Heart right ventricle (tissue), 16 donors: Measurements from ENCODE around the gene MBD2. TPM values are rescaled to one million over a fixed set of nuclear protein-coding genes. Genes with fewer than 3 reads are reported as not detected.

ENCODE experiments used
- ATAC-seq, 8 donors: fragments of 200-7000 bp; cut with Tn5 transposase; one replicate each; pipeline ENCODE4 v1.9.1; 2020; ENCODE audit warnings: mild to moderate bottlenecking in 8 of 8, moderate library complexity in 8 of 8, moderate number of reproducible peaks in 1 of 8
- DNase-seq, 2 donors: peaks; one replicate each; pipeline ENCODE4 v3.0.0-alpha.2; 2020
- H3K27ac ChIP-seq, 10 donors: fragments of 200-600 bp; sonication (generic) in 2 of 10; one replicate each; pipeline versions ENCODE4 v1.5.0 to v1.8.0; 2020 to 2022; ENCODE audit warnings: mild to moderate bottlenecking in 3 of 10
- H3K27me3 ChIP-seq, 7 donors: fragments of 200-600 bp; one replicate each; pipeline ENCODE4 v1.8.0; 2021 to 2022; ENCODE audit warnings: mild to moderate bottlenecking in 2 of 7
- H3K36me3 ChIP-seq, 9 donors: fragments of 200-600 bp; sonication (generic) in 1 of 9; one replicate each; pipeline versions ENCODE4 v1.5.0 to v1.8.0; 2020 to 2022; ENCODE audit warnings: mild to moderate bottlenecking in 2 of 9
- H3K4me1 ChIP-seq, 9 donors: fragments of 200-600 bp; sonication (generic) in 1 of 9; one replicate each; pipeline versions ENCODE4 v1.5.0 to v1.8.0; 2020 to 2022; ENCODE audit warnings: mild to moderate bottlenecking in 4 of 9
- H3K4me3 ChIP-seq, 10 donors: fragments of 200-600 bp; sonication (generic) in 2 of 10; one replicate each; pipeline versions ENCODE4 v1.5.0 to v1.8.0; 2020 to 2022; ENCODE audit warnings: mild to moderate bottlenecking in 7 of 10, moderate library complexity in 2 of 10
- H3K9me3 ChIP-seq, 11 donors: fragments of 200-600 bp in 10 of 11; sonication (generic) in 2 of 11; one replicate each; pipeline versions ENCODE4 v1.5.0 to v1.8.0; 2013 to 2022; ENCODE audit warnings: mild to moderate bottlenecking in 2 of 11, control low read depth in 1 of 11, moderate library complexity in 1 of 11
- CTCF ChIP-seq, 9 donors: fragments of 200-600 bp; sonication (generic) in 2 of 9; IDR thresholded peaks; one replicate each; pipeline versions ENCODE4 v1.5.0 to v1.8.0; 2021 to 2022; ENCODE audit warnings: antibody characterized with exemption in 9 of 9, mild to moderate bottlenecking in 5 of 9, moderate library complexity in 1 of 9
- WGBS, 2 donors: extraction: QIAGEN DNeasy Blood & Tissue Kit; methylation state at CpG; one replicate each; pipeline ENCODE4 v1.1.7; 2013; ENCODE audit warnings: inconsistent platforms in 1 of 2; 5-methylcytosine and 5-hydroxymethylcytosine counted together
- intact Hi-C, 10 donors: fragments of 100-400 bp; cut with DNase I; formaldehyde crosslinking; loops; one replicate each; pipeline versions ENCODE4 v1.11.1 to v1.14.2; 2022
- polyA plus RNA-seq, 2 donors: library from polyadenylated mRNA; stranded (reverse); fragments of 200-250 nt; gene quantifications; one replicate each; pipeline ENCODE4 v1.2.3, GENCODE V29; 2013
- total RNA-seq, 10 donors: library from RNA; stranded (reverse); fragmentation: NEBNext Ultra II Directional in 3 of 10; extraction: Animal tissue kit (Norgen Biotek cat#: 25700) in 3 of 10; gene quantifications; one replicate each; pipeline versions ENCODE4 v1.2.1 to v1.2.4, GENCODE V29; 2021 to 2023
- donor health status: Arrhythmogenic right ventricular cardiomyopathy.
- donor health status: ischemic (EF 13 %, LVEDD 7.1; RV severe dilation, severe dysfunction).
- donor health status: healthy with polysubstance abuse.
- donor health status: DM: no; HTN: yes; CAD: no.
- donor health status: DM: no; HTN: no; CAD: no.
- donor health status: ischemic (EF 25% LVEDD 6.9; RV normal size, moderate dysfunction).
- donor health status: ischemic (EF 25% LVEDD 5.7; RV mildly dilated, moderate dysfunction).
- donor health status: healthy.
- donor health status: DM: yes; HTN: yes; CAD: no.
- donor health status: Ischemic cardiomyopathy.
- donor health status: ischemic (EF 35%, LVEDD 5.7; RV mildly dilated, moderate dysfunction).
- donor health status: nonischemic (EF 11% LVEDD 7.7; RV severe dilation, severe dysfunction).
- donor health status: DM: yes; HTN: yes; CAD: no.
- donor health status: PGD.
- donor health status: ischemic (EF 29% LVEDD 5.4; RV normal size, mild dysfunction).
- donor health status: nonischemic (EF 23%, LVEDD 6.1; RV moderate dilation, normal function).

Gene MBD2
- total and polyA plus RNA-seq, 12 donors: 19.6 to 61.3 (median 41.5) TPM

GRCh38 chr18:54163453-54163852 lies 61.0 kb downstream of the MBD2 start:
- Histone ChIP-seq H3K9me3 (no peaks in the 10 kb centered on the region), H3K27ac (no peak overlapping the region), H3K4me3 (no peak overlapping the region), H3K27me3 (no peaks in the 10 kb centered on the region), H3K4me1 (peaks cover 0 to 18% (median 0%) of the 10 kb centered on the region in 9 donors), H3K36me3 (peaks cover 0 to 86% (median 43%) of the 10 kb centered on the region in 9 donors)
- WGBS, 2 donors: 92% methylated on average over 1 of the region's 1 CpG
- DNase-seq (no peak), ATAC-seq (no peak)
- intact Hi-C loops: loop anchor here in 1 of 10 donors (10.0 kb wide), 1 partner anchor 191 kb away; the partner anchor contains the start of genes C18orf54 and STARD6
- TF ChIP-seq CTCF (IDR thresholded peaks at IDR 0.05): no peak

- no peak for ATAC-seq
- H3K4me3 ChIP-seq: no peak overlapping the region
- no peak for TF ChIP-seq CTCF (IDR thresholded peaks at IDR 0.05)
- H3K27ac ChIP-seq: no peak overlapping the region
- WGBS, 2 donors: 55 to 63% methylated on average over 2 of the region's 2 CpGs
- H3K9me3 ChIP-seq: no peaks in the 10 kb centered on the region
- no peak for DNase-seq
- peaks cover 0 to 97% (median 52%) of the 10 kb centered on the region in 9 donors for H3K36me3 ChIP-seq
- no peaks in the 10 kb centered on the region for H3K27me3 ChIP-seq
- intact Hi-C loops: loop anchor here in 1 of 10 donors (10.0 kb wide), 1 partner anchor 192 kb away; the partner anchor contains the start of genes C18orf54 and STARD6
- H3K4me1 ChIP-seq: peaks cover 0 to 18% (median 0%) of the 10 kb centered on the region in 9 donors
These were observed 62.0 kb downstream of the MBD2 start for GRCh38 chr18:54162431-54162830.

GRCh38 chr18:54161267-54161666 lies 63.2 kb downstream of the MBD2 start:
- intact Hi-C loops: loop anchor here in 1 of 10 donors (10.0 kb wide), 1 partner anchor 194 kb away; the partner anchor contains the start of genes C18orf54 and STARD6

GRCh38 chr18:54159906-54160305 lies 64.6 kb downstream of the MBD2 start:
- no peak for TF ChIP-seq CTCF (IDR thresholded peaks at IDR 0.05)
- ATAC-seq (no peak), DNase-seq (no peak)
- Histone ChIP-seq H3K27me3 (no peaks in the 10 kb centered on the region), H3K4me1 (peaks cover 0 to 18% (median 0%) of the 10 kb centered on the region in 9 donors), H3K9me3 (no peaks in the 10 kb centered on the region), H3K36me3 (peaks cover 0 to 100% (median 67%) of the 10 kb centered on the region in 9 donors), H3K4me3 (no peak overlapping the region), H3K27ac (no peak overlapping the region)
- 58 to 67% methylated on average over 1 of the region's 1 CpG for WGBS, 2 donors
- intact Hi-C loops: loop anchor here in 2 of 10 donors (10.0 kb wide), 2 partner anchors 115 to 195 kb away; partner anchors contain the start of genes C18orf54 (in 1 of the 2) and STARD6 (in 1 of the 2)

More at GRCh38 chr18:54161267-54161666, 63.2 kb downstream of the MBD2 start:
- DNase-seq (no peak), ATAC-seq (no peak)
- Histone ChIP-seq H3K4me1 (peaks cover 0 to 18% (median 0%) of the 10 kb centered on the region in 9 donors), H3K4me3 (no peak overlapping the region), H3K27me3 (no peaks in the 10 kb centered on the region), H3K27ac (no peak overlapping the region), H3K9me3 (no peaks in the 10 kb centered on the region), H3K36me3 (peaks cover 0 to 100% (median 60%) of the 10 kb centered on the region in 9 donors)
- no peak for TF ChIP-seq CTCF (IDR thresholded peaks at IDR 0.05)
